Coronary artery (tissue), 2 donors: ENCODE data around the gene PAQR8.

Experiments used
- DNase-seq: peaks from one replicate; pipeline ENCODE4 v3.0.0-alpha.2; 2017; ENCODE audit warnings: low spot score
- H3K27ac ChIP-seq, 2 donors: fragments of 200-600 bp; sonication (generic); one replicate each; pipeline ENCODE4 v1.5.1; 2016 to 2019
- H3K4me3 ChIP-seq: fragments of 200-600 bp; sonication (generic); 2 replicates; pipeline ENCODE4 v1.5.1; 2016; ENCODE audit warnings: mild to moderate bottlenecking, moderate library complexity
- CTCF ChIP-seq: fragments of 200-600 bp; sonication (generic); IDR thresholded peaks from one replicate; pipeline ENCODE4 v1.5.1; 2019; ENCODE audit warnings: antibody characterized with exemption

The PAQR8 gene

GRCh38 chr6:52407467-52407866 is 45.5 kb downstream of the PAQR8 start:
- no peak for DNase-seq
- Histone ChIP-seq H3K4me3 (no peak overlapping the region), H3K27ac (no peak overlapping the region)
- TF ChIP-seq CTCF = no peak

GRCh38 chr6:52409499-52409898 is 47.5 kb downstream of the PAQR8 start:
- TF ChIP-seq CTCF = no peak
- Histone ChIP-seq H3K4me3 (no peak overlapping the region), H3K27ac (no peak overlapping the region)
- DNase-seq = no peak

- Histone ChIP-seq H3K4me3 (no peak overlapping the region), H3K27ac (no peak overlapping the region)
- TF ChIP-seq CTCF = no peak
- no peak for DNase-seq
Observed at GRCh38 chr6:52410979-52411378, 49.0 kb downstream of the PAQR8 start.

- Histone ChIP-seq H3K27ac (no peak overlapping the region), H3K4me3 (no peak overlapping the region)
- TF ChIP-seq CTCF = no peak
- DNase-seq = no peak
Observed at GRCh38 chr6:52411911-52412310, 50.0 kb downstream of the PAQR8 start.

GRCh38 chr6:52415333-52415732 is 53.4 kb downstream of the PAQR8 start:
- H3K27ac ChIP-seq = no peak overlapping the region
- no peak for DNase-seq
- H3K4me3 ChIP-seq = no peak overlapping the region
- no peak for TF ChIP-seq CTCF

- no peak for DNase-seq
- Histone ChIP-seq H3K4me3 (no peak overlapping the region), H3K27ac (no peak overlapping the region)
- TF ChIP-seq CTCF = no peak
Observed at GRCh38 chr6:52415917-52416628, 54.1 kb downstream of the PAQR8 start.

- TF ChIP-seq CTCF = peak; percentile 75
- Histone ChIP-seq H3K4me3 (no peak overlapping the region), H3K27ac (peak overlapping the region in 1 of 2 donors; percentile 62)
- DNase-seq = no peak
Observed at GRCh38 chr6:52416629-52417151, 54.7 kb downstream of the PAQR8 start.
